Epithelial cell of esophagus (primary cell): ENCODE results near the gene TEX52.

Experiments
- DNase-seq: peaks from one replicate; pipeline ENCODE4 v3.0.0; 2010; ENCODE audit warnings: low read depth
- H3K4me3 ChIP-seq: 2 replicates; pipeline ENCODE4 v1.5.1; 2011; ENCODE audit warnings: mild to moderate bottlenecking, low read length, control low read depth
- TF ChIP-seq, protein P1 (sequence below): IDR thresholded peaks from 2 replicates; pipeline ENCODE4 v1.5.1; 2011; ENCODE audit warnings: low read depth, mild to moderate bottlenecking, low read length, control low read depth, inconsistent platforms; ENCODE audit not compliant: insufficient read depth; ENCODE audit errors: missing control alignments

The TEX52 gene

DNA sequence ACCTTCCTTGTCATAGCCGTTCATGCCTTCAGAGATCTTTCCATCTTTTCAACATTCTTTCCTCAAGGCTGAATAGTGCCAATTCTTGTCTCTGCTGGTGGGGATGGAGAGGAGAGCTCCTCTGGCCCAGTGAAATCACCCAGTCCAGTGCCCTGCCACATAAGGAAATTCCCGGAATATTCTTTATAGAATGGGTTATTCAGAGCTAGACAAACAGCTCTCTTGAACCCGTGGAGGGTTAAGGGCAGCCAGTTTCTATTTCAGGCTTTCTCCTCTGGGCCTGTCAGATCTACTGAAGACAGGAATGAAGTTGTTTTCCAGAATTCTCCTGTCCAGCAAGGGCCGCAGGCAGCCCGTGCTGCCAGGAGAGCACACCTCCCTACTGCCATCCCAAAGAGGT is 13.9 kb downstream of the TEX52 start:
- TF ChIP-seq, protein P1, sequence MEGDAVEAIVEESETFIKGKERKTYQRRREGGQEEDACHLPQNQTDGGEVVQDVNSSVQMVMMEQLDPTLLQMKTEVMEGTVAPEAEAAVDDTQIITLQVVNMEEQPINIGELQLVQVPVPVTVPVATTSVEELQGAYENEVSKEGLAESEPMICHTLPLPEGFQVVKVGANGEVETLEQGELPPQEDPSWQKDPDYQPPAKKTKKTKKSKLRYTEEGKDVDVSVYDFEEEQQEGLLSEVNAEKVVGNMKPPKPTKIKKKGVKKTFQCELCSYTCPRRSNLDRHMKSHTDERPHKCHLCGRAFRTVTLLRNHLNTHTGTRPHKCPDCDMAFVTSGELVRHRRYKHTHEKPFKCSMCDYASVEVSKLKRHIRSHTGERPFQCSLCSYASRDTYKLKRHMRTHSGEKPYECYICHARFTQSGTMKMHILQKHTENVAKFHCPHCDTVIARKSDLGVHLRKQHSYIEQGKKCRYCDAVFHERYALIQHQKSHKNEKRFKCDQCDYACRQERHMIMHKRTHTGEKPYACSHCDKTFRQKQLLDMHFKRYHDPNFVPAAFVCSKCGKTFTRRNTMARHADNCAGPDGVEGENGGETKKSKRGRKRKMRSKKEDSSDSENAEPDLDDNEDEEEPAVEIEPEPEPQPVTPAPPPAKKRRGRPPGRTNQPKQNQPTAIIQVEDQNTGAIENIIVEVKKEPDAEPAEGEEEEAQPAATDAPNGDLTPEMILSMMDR: no peak
- DNase-seq: no peak
- no peak overlapping the region for H3K4me3 ChIP-seq

DNA sequence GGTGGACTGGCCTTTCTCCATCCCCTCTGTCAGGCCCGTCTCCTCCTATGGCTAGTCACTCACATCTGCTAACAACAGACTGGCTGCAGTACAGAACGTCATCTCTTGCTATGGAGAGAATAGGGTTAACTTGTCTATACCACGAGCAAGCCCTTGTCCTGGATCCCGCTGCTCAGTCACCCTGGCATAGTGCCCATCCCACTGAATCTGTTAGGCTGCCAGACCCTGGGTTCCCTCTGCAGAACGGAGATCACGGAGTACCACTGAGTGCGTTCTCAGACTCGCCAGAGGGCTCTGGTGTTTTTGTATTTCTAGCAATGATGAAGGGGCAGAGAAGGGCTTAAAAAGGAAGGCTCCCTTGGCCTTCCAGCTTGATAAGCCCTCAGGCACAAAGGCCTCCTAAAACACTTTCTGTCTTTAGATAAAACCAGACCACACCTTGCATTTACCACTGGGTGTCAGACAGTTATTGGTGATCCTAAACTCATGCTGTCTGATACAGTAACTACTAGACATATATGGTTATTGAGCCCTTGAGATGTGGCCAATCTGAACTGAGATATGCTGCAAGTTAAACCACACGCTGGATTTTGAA is 15.7 kb downstream of the TEX52 start:
- no peak overlapping the region for H3K4me3 ChIP-seq
- TF ChIP-seq, protein P1: no peak
- DNase-seq: no peak

DNA sequence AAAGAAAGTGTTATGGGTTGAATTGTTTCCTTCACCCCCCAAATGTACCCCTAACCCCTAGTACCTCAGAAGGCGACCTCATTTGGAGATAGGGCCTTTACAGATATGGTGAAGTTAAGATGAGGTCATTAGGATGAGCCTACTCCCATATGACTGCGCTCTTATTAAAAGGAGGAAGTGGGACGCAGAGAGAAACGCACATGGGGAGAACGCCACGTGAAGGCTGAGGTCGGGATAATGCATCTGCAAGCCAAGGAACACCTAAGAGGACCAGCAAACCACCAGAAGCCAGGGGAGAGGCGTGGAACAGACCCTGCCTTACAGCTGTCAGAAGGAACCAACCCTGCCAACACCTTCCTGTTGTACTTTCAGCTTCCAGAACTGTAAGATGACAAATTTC is 20.3 kb downstream of the TEX52 start:
- no peak overlapping the region for H3K4me3 ChIP-seq
- TF ChIP-seq, protein P1: no peak
- no peak for DNase-seq

DNA sequence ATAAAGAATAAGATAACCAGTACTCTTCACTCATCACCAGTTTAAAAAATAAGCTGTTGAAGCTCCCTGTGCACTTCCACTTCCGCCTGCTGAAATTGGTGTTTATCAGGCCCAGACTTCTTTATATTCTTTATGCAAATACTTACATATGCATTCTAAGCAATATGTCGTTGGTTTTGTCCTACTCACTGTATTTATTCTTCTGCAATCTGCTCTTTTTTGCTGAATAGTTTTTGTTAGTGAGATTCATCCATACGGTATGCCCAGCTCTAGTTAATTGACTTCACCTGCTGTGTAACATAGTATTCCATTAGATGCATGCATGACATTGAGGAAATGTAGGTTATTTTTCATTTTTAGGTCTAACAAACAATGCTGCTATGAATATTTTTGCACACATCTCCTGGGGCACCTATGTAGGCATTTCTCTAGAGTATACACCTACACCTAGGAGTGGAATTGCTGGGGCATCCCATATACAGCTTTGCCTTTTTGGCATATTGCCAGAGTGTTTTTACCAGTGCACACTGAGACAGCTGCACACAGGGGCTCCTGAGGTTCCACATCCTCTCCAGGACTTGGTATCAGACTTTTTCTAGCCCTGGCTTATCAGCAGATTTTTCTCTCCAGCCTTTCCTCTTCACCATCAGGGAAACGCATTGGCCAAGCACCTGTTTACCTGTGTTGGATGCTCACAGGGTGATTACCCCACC is 21.0 kb downstream of the TEX52 start:
- TF ChIP-seq, protein P1: no peak
- no peak for DNase-seq
- H3K4me3 ChIP-seq: no peak overlapping the region

DNA sequence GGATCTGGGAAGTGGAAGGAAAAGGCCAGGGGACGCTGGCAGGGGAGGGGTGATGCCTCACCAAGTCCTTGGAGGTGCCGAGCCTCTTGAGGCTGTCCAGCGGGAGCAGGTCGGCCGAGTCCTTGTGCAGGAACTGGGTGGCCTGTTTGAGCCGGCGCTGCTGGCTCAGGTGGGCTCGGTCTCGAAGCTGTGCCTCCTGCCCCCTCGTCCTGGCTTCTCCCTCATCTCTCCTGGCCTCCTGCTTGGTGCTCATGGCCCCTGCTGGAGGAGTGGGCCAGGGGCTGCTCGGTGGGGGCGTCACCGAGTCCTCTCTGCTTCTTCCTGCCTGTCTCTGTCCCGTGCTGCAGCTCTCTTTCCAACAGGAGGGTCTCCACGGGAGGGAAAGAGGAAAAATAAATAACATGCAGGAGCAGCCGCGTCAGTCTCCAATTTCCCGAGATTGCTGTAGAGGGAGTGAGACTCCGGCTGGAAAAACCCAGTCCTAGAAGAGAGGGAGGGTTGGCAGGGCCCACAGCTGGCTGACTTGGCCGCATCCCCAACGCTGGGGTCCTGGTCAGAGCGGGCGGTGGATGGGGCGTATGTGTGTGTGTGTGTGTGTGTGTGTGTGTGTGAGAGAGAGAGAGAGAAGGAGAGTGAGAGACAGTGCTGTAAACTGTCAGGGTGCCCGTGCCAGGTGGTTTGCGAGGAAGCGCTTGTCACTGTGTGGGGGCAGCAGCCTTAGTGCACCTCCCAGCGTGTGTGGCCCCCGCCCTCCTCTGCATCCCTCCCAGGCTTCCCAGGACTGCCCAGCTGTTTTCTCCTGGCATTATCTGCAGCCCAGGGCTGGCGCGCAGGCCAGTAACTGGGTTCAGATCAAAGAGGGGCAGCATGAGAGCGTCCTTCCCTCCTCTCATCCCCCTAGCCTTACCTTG is 22.0 kb downstream of the TEX52 start, which contains the start of gene NRIP2:
TSS of gene NRIP2 (minus strand) at position 455 of the 911 bp plus-strand sequence. CDS start at position 403, 52 bp downstream.
- DNase-seq: no peak
- TF ChIP-seq, protein P1: no peak
- no peak within 1 kb of the TSS for H3K4me3 ChIP-seq

DNA sequence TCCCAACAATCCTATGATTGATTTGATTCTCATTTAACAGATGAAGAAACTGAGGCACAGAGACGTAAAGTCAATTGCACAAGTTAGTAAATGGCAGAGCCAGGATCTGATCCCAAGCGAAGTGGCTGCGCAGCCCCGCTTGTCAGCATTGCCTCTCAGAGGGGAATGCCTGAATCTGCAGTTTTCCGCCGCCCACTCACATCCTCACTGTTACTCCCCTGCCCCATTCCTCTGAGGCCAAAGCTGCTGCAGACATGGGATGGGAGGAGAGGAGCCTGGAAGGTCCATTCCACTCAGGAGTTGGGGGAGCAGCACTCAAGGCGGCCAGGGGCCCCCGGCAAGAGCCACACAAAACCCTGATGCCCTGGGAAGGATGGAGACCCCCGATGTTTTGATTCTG is 23.0 kb downstream of the TEX52 start:
- no peak for DNase-seq
- TF ChIP-seq, protein P1: no peak

More for the DNA sequence above, 23.0 kb downstream of the TEX52 start:
- no peak overlapping the region for H3K4me3 ChIP-seq
